SK-N-SH (cell line): ENCODE results near the gene SHLD1. TPM values are rescaled to one million over a fixed set of nuclear protein-coding genes. Genes with fewer than 3 reads are reported as not detected.

Source experiments
- CTCF ChIA-PET: fragments of 300-600, 350-600 bp; formaldehyde crosslinking; extraction: SDS; loops from one replicate; lab custom pipeline; 2021; lab: Yijun Ruan, JAX
- POLR2A ChIA-PET: fragments of 350-600 bp; sonication (Branson Sonifier 250); formaldehyde crosslinking; extraction: SDS; loops from one replicate; lab custom pipeline; 2020; ENCODE audit warnings: antibody characterized with exemption, inconsistent platforms; lab: Yijun Ruan, JAX
- DNase-seq: peaks from one replicate; pipeline ENCODE4 v3.0.0; 2012
- H2AFZ ChIP-seq: fragments of 200-600 bp; sonication (generic); 2 replicates; pipeline ENCODE4 v1.8.1; 2016; ENCODE audit warnings: antibody characterized with exemption, mild to moderate bottlenecking, low read depth
- H3F3A ChIP-seq: fragments of 200-600 bp; sonication (generic); replicated peaks from 2 replicates; pipeline ENCODE3; 2016; ENCODE audit warnings: antibody characterized with exemption, mild to moderate bottlenecking; ENCODE audit not compliant: insufficient read depth
- H3K27ac ChIP-seq, 2 experiments: fragments of 200-500 bp in 1 of 2; fragments of 200-600 bp in 1 of 2; sonication (Bioruptor generic) in 1 of 2; sonication (generic), shearing (Covaris generic) in 1 of 2; 2 replicates each; pipeline versions ENCODE4 v1.5.1 to v1.6.1; 2014 to 2016; ENCODE audit warnings: low read depth in 2 of 2, inconsistent platforms in 1 of 2, low read length in 1 of 2, mild to moderate bottlenecking in 1 of 2, mixed read lengths in 1 of 2
- H3K27me3 ChIP-seq: fragments of 200-600 bp; sonication (generic), shearing (Covaris generic); 2 replicates; pipeline ENCODE4 v1.6.1; 2016; ENCODE audit warnings: mixed run types; ENCODE audit not compliant: insufficient read depth
- H3K36me3 ChIP-seq, 2 experiments: fragments of 200-500 bp in 1 of 2; fragments of 200-600 bp in 1 of 2; sonication (Bioruptor generic) in 1 of 2; sonication (generic) in 1 of 2; replicated peaks in 1 of 2; 2 replicates each; pipeline versions ENCODE3 to v1.5.1; 2014 to 2016; ENCODE audit warnings: low read length in 1 of 2, mild to moderate bottlenecking in 1 of 2; ENCODE audit not compliant: insufficient read depth in 2 of 2, control insufficient read depth in 1 of 2
- H3K4me1 ChIP-seq, 2 experiments: fragments of 200-500 bp in 1 of 2; fragments of 200-600 bp in 1 of 2; sonication (Bioruptor generic) in 1 of 2; sonication (generic), shearing (Covaris generic) in 1 of 2; 2 replicates each; pipeline versions ENCODE4 v1.5.1 to v1.6.1; 2014 to 2016; ENCODE audit warnings: low read depth in 1 of 2, low read length in 1 of 2, mixed run types in 1 of 2; ENCODE audit not compliant: insufficient read depth in 2 of 2, control insufficient read depth in 1 of 2
- H3K4me2 ChIP-seq: fragments of 200-600 bp; sonication (generic), shearing (Covaris generic); 2 replicates; pipeline ENCODE4 v1.6.1; 2017; ENCODE audit warnings: mixed run types
- H3K4me3 ChIP-seq, 2 experiments: fragments of 200-500 bp in 1 of 2; fragments of 200-600 bp in 1 of 2; sonication (Bioruptor generic) in 1 of 2; sonication (generic), shearing (Covaris generic) in 1 of 2; 2 replicates each; pipeline versions ENCODE4 v1.5.1 to v1.8.1; 2014 to 2016; ENCODE audit warnings: low read depth in 2 of 2, inconsistent platforms in 1 of 2, low read length in 1 of 2, mild to moderate bottlenecking in 1 of 2, mixed read lengths in 1 of 2, moderate library complexity in 1 of 2
- H3K79me2 ChIP-seq: fragments of 200-600 bp; sonication (generic); 2 replicates; pipeline ENCODE4 v1.8.1; 2017; ENCODE audit warnings: mild to moderate bottlenecking; ENCODE audit not compliant: insufficient read depth
- H3K9ac ChIP-seq: fragments of 200-600 bp; sonication (generic); 2 replicates; pipeline ENCODE4 v1.6.1; 2017; ENCODE audit warnings: mixed run types
- H3K9me2 ChIP-seq: fragments of 200-600 bp; sonication (generic); 2 replicates; pipeline ENCODE4 v1.6.1; 2017; ENCODE audit warnings: mixed run types
- H3K9me3 ChIP-seq: fragments of 200-600 bp; sonication (generic); 2 replicates; pipeline ENCODE4 v1.6.1; 2017; ENCODE audit warnings: mixed run types, mild to moderate bottlenecking, moderate library complexity
- H4K20me1 ChIP-seq: fragments of 200-600 bp; sonication (generic); 2 replicates; pipeline ENCODE4 v1.6.1; 2017; ENCODE audit warnings: mild to moderate bottlenecking, mixed run types; ENCODE audit not compliant: insufficient read depth
- CHD2 ChIP-seq: fragments of 150-350 bp; IDR thresholded peaks from 2 replicates; pipeline ENCODE4 v1.6.1; 2018; ENCODE audit warnings: low read length; ENCODE audit not compliant: partially characterized antibody
- EP300 ChIP-seq, 2 experiments: IDR thresholded peaks; 2 replicates each; pipeline versions ENCODE4 v1.4.0 to v1.6.1; 2012; ENCODE audit warnings: borderline replicate concordance in 1 of 2, low read depth in 1 of 2, low read length in 1 of 2
- EZH2phosphoT487 ChIP-seq: fragments of 200-600 bp; sonication (generic); IDR thresholded peaks from 2 replicates; pipeline ENCODE4 v1.6.1; 2017; ENCODE audit warnings: low read depth, mixed run types, mild to moderate bottlenecking, antibody characterized with exemption, moderate library complexity, borderline replicate concordance
- FOSL2 ChIP-seq: IDR thresholded peaks from 2 replicates; pipeline ENCODE4 v1.4.0; 2012; ENCODE audit warnings: low read depth, mild to moderate bottlenecking, moderate library complexity, borderline replicate concordance
- FOXJ3 ChIP-seq: sonication (generic); formaldehyde crosslinking; IDR thresholded peaks from 2 replicates; pipeline ENCODE4 v1.5.1; 2020; ENCODE audit warnings: mild to moderate bottlenecking, missing genetic modification reagents
- JUND ChIP-seq: IDR thresholded peaks from 2 replicates; pipeline ENCODE4 v1.4.0; 2012
- NRF1 ChIP-seq: IDR thresholded peaks from 2 replicates; pipeline ENCODE4 v1.6.1; 2012; ENCODE audit warnings: low read depth, mild to moderate bottlenecking, low read length
- RXRA ChIP-seq: IDR thresholded peaks from 2 replicates; pipeline ENCODE4 v1.4.0; 2012; ENCODE audit warnings: low read depth, mild to moderate bottlenecking, borderline replicate concordance
- SIN3A ChIP-seq: IDR thresholded peaks from 2 replicates; pipeline ENCODE4 v1.6.1; 2012; ENCODE audit warnings: low read depth, mild to moderate bottlenecking, low read length, moderate library complexity, borderline replicate concordance
- TCF12 ChIP-seq: IDR thresholded peaks from 2 replicates; pipeline ENCODE4 v1.4.0; 2012
- WGBS: methylation state at CpG from one replicate; pipeline ENCODE4 v1.1.6; 2017; ENCODE audit warnings: low lambda C conversion rate; 5-methylcytosine and 5-hydroxymethylcytosine counted together
- polyA plus RNA-seq, 3 experiments: library from polyadenylated mRNA; depleted of rRNA; stranded (reverse); fragments of >200 nt; gene quantifications; 2 replicates each; pipeline ENCODE4 v1.2.3, GENCODE V29; 2012
- TF ChIP-seq, protein P1 (sequence below): IDR thresholded peaks from 2 replicates; pipeline ENCODE4 v1.4.0; 2012; ENCODE audit warnings: low read depth
- TF ChIP-seq, protein P2 (sequence below): IDR thresholded peaks from 2 replicates; pipeline ENCODE4 v1.4.0; 2012; ENCODE audit warnings: low read depth, borderline replicate concordance
- TF ChIP-seq, protein P3 (sequence below): IDR thresholded peaks from 2 replicates; pipeline ENCODE4; 2012
- TF ChIP-seq, protein P4 (sequence below): fragments of 200-600 bp; sonication (generic); IDR thresholded peaks from 2 replicates; pipeline ENCODE4 v1.6.1; 2017; ENCODE audit warnings: antibody characterized with exemption, mild to moderate bottlenecking, moderate library complexity

SHLD1 gene
- polyA plus RNA-seq, 1 of the 3 experiments (the other 2 are of a cell fraction) = 4.5 TPM

DNA sequence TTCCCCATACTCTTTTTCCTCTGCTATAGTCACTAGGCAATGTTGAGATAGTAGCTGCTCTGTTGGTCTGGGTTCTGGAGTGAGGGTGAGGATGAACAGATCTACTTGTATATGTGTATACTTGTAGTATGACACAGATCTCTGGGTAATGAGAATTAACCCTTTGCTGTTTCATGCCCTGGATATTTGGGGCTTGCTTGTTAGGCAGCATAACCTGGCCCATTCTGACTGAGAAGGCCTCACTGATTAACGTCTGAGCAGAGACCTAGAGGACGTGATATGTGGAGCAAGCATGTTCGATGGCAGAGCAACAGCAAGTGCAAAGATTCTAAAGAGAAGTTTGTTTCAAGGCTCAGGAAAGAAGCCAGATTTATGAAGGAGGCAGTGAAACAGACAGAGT lies 105.7 kb downstream of the SHLD1 start:
- Histone ChIP-seq H2AFZ (no peak overlapping the region), H3K4me3 (no peak overlapping the region), H3K27me3 (no peaks in the 10 kb centered on the region), H3K36me3 (no peaks in the 10 kb centered on the region), H3K79me2 (no peaks in the 10 kb centered on the region), H3F3A (no peaks in the 10 kb centered on the region), H3K9me3 (no peaks in the 10 kb centered on the region), H3K27ac (no peak overlapping the region), H3K9me2 (no peaks in the 10 kb centered on the region), H3K9ac (no peak overlapping the region), H4K20me1 (no peaks in the 10 kb centered on the region), H3K4me2 (no peak overlapping the region), H3K4me1 (no peaks in the 10 kb centered on the region)
- CTCF ChIA-PET = interaction anchor here (1.1 to 1.3 kb wide), 2 partner anchors 9 kb away, joined by 3 read pairs; no protein-coding TSS in a partner anchor
- WGBS = 66% methylated on average over 3 of the region's 3 CpGs
- DNase-seq = no peak
- POLR2A ChIA-PET = no interaction called here
- TF ChIP-seq JUND (no peak), EP300 (IDR thresholded peaks at IDR 0.05; ENCODE audit: borderline replicate concordance in 1 of 2, low read depth in 1 of 2, low read length in 1 of 2) (no peak)
- TF ChIP-seq, protein P1, sequence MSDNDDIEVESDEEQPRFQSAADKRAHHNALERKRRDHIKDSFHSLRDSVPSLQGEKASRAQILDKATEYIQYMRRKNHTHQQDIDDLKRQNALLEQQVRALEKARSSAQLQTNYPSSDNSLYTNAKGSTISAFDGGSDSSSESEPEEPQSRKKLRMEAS = no peak
- TF ChIP-seq, protein P2, sequence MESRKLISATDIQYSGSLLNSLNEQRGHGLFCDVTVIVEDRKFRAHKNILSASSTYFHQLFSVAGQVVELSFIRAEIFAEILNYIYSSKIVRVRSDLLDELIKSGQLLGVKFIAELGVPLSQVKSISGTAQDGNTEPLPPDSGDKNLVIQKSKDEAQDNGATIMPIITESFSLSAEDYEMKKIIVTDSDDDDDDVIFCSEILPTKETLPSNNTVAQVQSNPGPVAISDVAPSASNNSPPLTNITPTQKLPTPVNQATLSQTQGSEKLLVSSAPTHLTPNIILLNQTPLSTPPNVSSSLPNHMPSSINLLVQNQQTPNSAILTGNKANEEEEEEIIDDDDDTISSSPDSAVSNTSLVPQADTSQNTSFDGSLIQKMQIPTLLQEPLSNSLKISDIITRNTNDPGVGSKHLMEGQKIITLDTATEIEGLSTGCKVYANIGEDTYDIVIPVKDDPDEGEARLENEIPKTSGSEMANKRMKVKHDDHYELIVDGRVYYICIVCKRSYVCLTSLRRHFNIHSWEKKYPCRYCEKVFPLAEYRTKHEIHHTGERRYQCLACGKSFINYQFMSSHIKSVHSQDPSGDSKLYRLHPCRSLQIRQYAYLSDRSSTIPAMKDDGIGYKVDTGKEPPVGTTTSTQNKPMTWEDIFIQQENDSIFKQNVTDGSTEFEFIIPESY = no peak

DNA sequence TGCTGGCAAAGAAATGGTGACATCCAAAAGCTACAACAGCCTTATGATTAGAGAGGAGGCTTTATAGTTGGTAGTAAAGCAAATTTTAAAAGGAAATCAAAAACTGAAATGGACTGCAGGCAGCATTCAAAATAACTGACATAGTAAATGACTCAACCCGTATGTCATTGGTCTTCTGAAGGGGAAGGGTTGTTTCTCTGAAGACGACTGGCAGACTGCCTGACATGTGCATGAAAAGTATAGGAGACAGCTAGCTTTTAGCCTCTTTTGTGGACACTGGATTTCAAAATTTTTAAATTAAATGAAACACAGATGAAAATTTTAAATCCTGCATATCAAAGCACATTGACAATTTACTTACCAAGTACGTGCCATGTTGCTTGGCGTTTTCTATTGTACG lies 109.4 kb downstream of the SHLD1 start:
- Histone ChIP-seq H3K36me3 (no peaks in the 10 kb centered on the region), H3K79me2 (no peaks in the 10 kb centered on the region), H3K27me3 (no peaks in the 10 kb centered on the region), H3F3A (peaks cover 2% of the 10 kb centered on the region), H3K4me1 (peaks cover 13 to 15% of the 10 kb centered on the region in 2 experiments; a peak in 2 of 4 replicates), H3K9me2 (no peaks in the 10 kb centered on the region), H3K4me3 (no peak overlapping the region), H3K9ac (no peak overlapping the region), H4K20me1 (no peaks in the 10 kb centered on the region), H3K4me2 (no peak overlapping the region), H3K9me3 (no peaks in the 10 kb centered on the region), H3K27ac (no peak overlapping the region), H2AFZ (no peak overlapping the region; the same call in 1 of the 2 replicates)
- TF ChIP-seq TCF12 = peak; percentile 24; the same call in 1 of the 2 replicates
- TF ChIP-seq, protein P3, sequence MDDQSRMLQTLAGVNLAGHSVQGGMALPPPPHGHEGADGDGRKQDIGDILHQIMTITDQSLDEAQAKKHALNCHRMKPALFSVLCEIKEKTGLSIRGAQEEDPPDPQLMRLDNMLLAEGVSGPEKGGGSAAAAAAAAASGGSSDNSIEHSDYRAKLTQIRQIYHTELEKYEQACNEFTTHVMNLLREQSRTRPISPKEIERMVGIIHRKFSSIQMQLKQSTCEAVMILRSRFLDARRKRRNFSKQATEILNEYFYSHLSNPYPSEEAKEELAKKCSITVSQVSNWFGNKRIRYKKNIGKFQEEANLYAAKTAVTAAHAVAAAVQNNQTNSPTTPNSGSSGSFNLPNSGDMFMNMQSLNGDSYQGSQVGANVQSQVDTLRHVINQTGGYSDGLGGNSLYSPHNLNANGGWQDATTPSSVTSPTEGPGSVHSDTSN = peak; percentile 50
- TF ChIP-seq FOSL2 = 0 out of 2 replicates have a peak, but pooled peaks have one; percentile 25
- no peak for TF ChIP-seq NRF1
- POLR2A ChIA-PET = no interaction called here
- 77% methylated on average over 5 of the region's 5 CpGs for WGBS
- CTCF ChIA-PET = no interaction called here
- no peak for DNase-seq

DNA sequence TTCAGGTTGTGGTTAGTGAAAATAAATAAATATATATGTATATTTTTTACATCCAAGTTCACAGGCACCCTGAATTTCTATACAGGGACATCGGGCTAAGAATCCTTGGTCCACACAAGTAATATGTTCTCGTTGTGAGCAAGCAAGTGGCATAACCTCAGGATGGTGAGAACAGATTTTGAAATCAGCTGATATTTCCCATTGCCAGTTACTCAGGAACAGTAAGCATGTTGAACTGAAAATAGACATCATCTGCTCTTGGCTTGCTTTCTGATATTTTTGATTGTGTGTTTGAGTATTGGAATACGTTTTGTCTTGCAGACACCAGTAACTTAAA lies 112.5 kb downstream of the SHLD1 start:
- Histone ChIP-seq H3K4me3 (no peak overlapping the region), H3K4me2 (peak overlapping the region; percentile 62), H3K79me2 (no peaks in the 10 kb centered on the region), H2AFZ (peak overlapping the region; percentile 68; the same call in 1 of the 2 replicates), H3K9me3 (no peaks in the 10 kb centered on the region), H3K9me2 (no peaks in the 10 kb centered on the region), H3K27ac (no peak overlapping the region), H4K20me1 (no peaks in the 10 kb centered on the region), H3K9ac (no peak overlapping the region), H3K36me3 (no peaks in the 10 kb centered on the region), H3K4me1 (peaks cover 18 to 20% of the 10 kb centered on the region in 2 experiments; a peak in 3 of 4 replicates), H3K27me3 (no peaks in the 10 kb centered on the region), H3F3A (peaks cover 14% of the 10 kb centered on the region)
- 56% methylated on average over 3 of the region's 3 CpGs for WGBS
- ChIA-PET CTCF (no interaction called here), POLR2A (no interaction called here)
- no peak for DNase-seq
- no peak for TF ChIP-seq NRF1
- TF ChIP-seq, protein P1 = no peak
- TF ChIP-seq FOXJ3 = no peak
- TF ChIP-seq, protein P3 = no peak
- no peak for TF ChIP-seq EZH2phosphoT487
- TF ChIP-seq SIN3A = no peak
- TF ChIP-seq RXRA = no peak
- TF ChIP-seq CHD2 = no peak
- TF ChIP-seq, protein P4, sequence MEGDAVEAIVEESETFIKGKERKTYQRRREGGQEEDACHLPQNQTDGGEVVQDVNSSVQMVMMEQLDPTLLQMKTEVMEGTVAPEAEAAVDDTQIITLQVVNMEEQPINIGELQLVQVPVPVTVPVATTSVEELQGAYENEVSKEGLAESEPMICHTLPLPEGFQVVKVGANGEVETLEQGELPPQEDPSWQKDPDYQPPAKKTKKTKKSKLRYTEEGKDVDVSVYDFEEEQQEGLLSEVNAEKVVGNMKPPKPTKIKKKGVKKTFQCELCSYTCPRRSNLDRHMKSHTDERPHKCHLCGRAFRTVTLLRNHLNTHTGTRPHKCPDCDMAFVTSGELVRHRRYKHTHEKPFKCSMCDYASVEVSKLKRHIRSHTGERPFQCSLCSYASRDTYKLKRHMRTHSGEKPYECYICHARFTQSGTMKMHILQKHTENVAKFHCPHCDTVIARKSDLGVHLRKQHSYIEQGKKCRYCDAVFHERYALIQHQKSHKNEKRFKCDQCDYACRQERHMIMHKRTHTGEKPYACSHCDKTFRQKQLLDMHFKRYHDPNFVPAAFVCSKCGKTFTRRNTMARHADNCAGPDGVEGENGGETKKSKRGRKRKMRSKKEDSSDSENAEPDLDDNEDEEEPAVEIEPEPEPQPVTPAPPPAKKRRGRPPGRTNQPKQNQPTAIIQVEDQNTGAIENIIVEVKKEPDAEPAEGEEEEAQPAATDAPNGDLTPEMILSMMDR = no peak
